ENCODE results near the gene GTPBP3. TPM values are rescaled to one million over a fixed set of nuclear protein-coding genes. Genes with fewer than 3 reads are reported as not detected.

Gene GTPBP3
- total RNA-seq, 1 donor from 2014 or later, result 25.5 TPM

GRCh38 chr19:17337675-17338432, 501 bp downstream of the GTPBP3 start:
- intact Hi-C loops (cut with DNase I), result no loop called here
- H3K9me3 ChIP-seq, result no peaks in the 10 kb centered on the region
- peak overlapping the region; percentile 73 to 82 for H3K4me3 ChIP-seq
- H3K27me3 ChIP-seq, result no peaks in the 10 kb centered on the region
- H3K4me1 ChIP-seq, result peaks cover 57% of the 10 kb centered on the region
- H3K36me3 ChIP-seq, result no peaks in the 10 kb centered on the region
- TF ChIP-seq CTCF (IDR thresholded peaks at IDR 0.05), result no peak
- TF ChIP-seq POLR2AphosphoS5 (IDR thresholded peaks at IDR 0.05; ENCODE audit: insufficient read depth in 1 of 2, low read depth in 1 of 2), result peak in 1 of 2 donors; percentile 12
- peak overlapping the region; percentile 90 for H3K27ac ChIP-seq
- no peak for DNase-seq (ENCODE audit: extremely low spot score in 2 of 2)

- intact Hi-C loops (cut with DNase I), result no loop called here
- Histone ChIP-seq H3K27me3 (no peaks in the 10 kb centered on the region), H3K9me3 (no peaks in the 10 kb centered on the region), H3K36me3 (no peaks in the 10 kb centered on the region), H3K4me3 (peak overlapping the region; percentile 73 to 82), H3K27ac (peak overlapping the region; percentile 90), H3K4me1 (peaks cover 50% of the 10 kb centered on the region)
- no peak for TF ChIP-seq CTCF (IDR thresholded peaks at IDR 0.05)
- TF ChIP-seq POLR2A (IDR thresholded peaks at IDR 0.05), result no peak
- TF ChIP-seq POLR2AphosphoS5 (IDR thresholded peaks at IDR 0.05; ENCODE audit: insufficient read depth in 1 of 2, low read depth in 1 of 2), result no peak
- DNase-seq (ENCODE audit: extremely low spot score in 2 of 2), result no peak
These were observed 1.2 kb downstream of the GTPBP3 start for GRCh38 chr19:17338433-17339078.

- intact Hi-C loops (cut with DNase I), result no loop called here
These were observed 1.9 kb downstream of the GTPBP3 start for GRCh38 chr19:17339088-17339741.

DNA sequence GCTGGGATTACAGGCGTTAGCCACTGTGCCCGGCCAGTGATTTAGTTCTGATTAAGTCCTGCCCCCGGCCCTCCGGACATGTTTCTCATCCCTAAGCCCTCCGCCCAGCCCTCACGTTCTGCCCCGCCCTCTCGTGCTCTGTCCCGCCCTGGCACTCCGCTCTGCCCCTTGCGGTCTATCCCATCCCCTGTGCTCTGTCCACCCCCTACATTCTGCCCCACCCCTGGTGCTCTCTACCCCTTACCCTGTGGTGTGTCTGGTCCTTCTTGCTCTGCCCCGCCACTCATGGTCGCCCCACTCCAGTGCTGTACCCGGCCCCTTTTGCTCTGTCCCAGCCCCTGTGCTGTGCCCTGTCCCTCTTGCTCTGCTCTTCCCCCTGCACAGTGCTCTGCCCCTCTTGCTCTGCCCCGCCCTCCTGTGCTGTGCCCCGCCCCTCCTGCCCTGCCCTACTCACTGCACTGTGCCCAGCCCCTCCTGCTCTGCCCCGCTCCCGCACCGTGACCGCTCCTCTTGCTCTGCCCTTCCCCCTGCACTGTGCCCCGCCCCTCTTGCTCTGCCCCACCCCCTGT, 3.0 kb downstream of the GTPBP3 start:
- intact Hi-C loops (cut with DNase I), result no loop called here
- no peak for DNase-seq (ENCODE audit: extremely low spot score in 2 of 2)
- no peaks in the 10 kb centered on the region for H3K27me3 ChIP-seq
- no peak overlapping the region for H3K4me3 ChIP-seq
- H3K36me3 ChIP-seq, result no peaks in the 10 kb centered on the region
- TF ChIP-seq CTCF (IDR thresholded peaks at IDR 0.05) (no peak), POLR2A (IDR thresholded peaks at IDR 0.05) (no peak), POLR2AphosphoS5 (IDR thresholded peaks at IDR 0.05; ENCODE audit: insufficient read depth in 1 of 2, low read depth in 1 of 2) (no peak)
- peaks cover 38% of the 10 kb centered on the region for H3K4me1 ChIP-seq
- H3K27ac ChIP-seq, result no peak overlapping the region
- no peaks in the 10 kb centered on the region for H3K9me3 ChIP-seq

More at GRCh38 chr19:17339088-17339741, 1.9 kb downstream of the GTPBP3 start:
- TF ChIP-seq CTCF (IDR thresholded peaks at IDR 0.05) (no peak), POLR2A (IDR thresholded peaks at IDR 0.05) (no peak), POLR2AphosphoS5 (IDR thresholded peaks at IDR 0.05; ENCODE audit: insufficient read depth in 1 of 2, low read depth in 1 of 2) (no peak)
- no peak overlapping the region for H3K27ac ChIP-seq
- no peaks in the 10 kb centered on the region for H3K36me3 ChIP-seq
- peaks cover 44% of the 10 kb centered on the region for H3K4me1 ChIP-seq
- no peak overlapping the region for H3K4me3 ChIP-seq
- no peaks in the 10 kb centered on the region for H3K27me3 ChIP-seq
- no peaks in the 10 kb centered on the region for H3K9me3 ChIP-seq
- no peak for DNase-seq (ENCODE audit: extremely low spot score in 2 of 2)
